Fibroblast of gingiva (primary cell): ENCODE measurements around the gene FARP1.
A peak's percentile ranks its signal among the peaks of the same experiment; 100 is the strongest.
"Not testable (repeated sequence)": the region's sequence is repeated elsewhere in the genome, so short reads cannot be mapped to it uniquely, and the experiment has no call there.

ENCODE experiments used
- DNase-seq: peaks from one replicate; pipeline ENCODE4 v3.0.0-alpha.2; 2011; ENCODE audit warnings: low read depth

Gene FARP1

DNA sequence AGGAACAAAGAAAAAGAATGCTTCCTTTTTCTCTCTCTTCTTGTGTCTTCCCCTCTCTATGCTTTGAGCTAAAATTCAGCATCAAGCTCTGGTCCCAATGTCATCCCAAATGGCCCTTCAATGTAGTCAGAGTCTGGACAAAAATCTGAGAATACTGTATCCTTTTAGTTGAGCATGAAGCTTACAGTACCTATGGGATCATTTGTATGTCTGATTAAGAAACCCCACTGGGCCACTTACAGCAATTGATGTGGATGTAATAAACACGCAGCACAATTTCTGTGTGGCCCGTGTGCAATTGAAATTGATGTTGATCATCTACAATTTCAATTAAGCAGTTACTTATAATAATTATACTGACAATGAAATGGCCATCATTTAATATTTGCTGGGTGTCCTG is 223.1 kb downstream of the FARP1 start:
- no peak for DNase-seq

DNA sequence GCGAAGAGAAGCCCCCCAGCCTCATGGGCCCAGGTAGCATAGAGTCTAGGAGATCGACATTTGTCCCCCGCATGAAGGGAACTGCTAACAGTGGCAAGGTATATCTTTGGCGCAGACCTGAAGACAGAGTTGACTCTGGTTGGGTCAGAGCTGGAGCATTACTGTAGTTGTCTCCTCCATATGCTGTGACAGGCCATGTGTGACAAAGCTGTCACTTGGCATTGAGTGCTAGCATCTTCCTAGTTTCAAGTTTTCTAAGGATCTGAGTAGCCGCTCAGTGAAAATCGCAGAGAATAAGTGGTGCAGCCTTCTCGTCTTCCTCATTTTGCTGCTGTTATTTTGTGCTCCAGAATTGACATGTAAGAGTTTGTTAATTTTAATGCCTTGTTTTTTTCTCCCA is 223.5 kb downstream of the FARP1 start:
- no peak for DNase-seq

DNA sequence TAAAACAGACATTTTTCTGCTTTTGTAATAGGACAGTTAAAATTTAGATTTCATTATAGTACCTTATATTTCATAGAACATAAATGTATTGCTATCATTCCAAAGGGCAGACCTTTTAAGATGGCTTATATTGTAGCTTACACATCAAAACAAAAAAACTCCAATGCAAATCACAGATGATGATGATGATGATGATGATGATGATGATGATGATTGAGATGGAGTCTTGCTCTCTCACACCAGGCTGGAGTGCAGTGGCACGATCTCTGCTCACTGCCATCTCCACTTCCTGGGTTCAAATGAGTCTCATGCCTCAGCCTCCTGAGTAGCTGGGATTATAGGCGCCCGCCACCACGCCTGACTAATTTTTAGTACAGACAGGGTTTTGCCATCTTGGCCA is 224.1 kb downstream of the FARP1 start:
- no peak for DNase-seq

DNA sequence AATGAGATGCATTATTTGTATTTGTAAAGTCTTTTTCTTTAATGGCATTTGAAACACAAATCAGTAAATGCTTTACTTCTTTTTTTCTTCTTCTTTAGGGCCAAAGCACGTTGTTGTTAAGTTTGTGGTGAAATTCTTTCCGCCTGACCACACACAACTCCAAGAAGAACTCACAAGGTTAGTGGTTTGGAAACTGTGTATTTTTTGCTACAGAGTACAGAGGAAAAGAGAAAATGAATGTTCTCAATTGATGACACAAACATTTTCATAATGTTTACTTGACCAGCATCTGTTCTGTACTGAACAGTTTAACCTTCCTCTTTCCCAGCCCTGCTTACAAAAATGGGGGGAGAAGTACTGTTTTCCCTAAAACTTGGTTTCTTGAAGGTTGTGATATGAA is 225.1 kb downstream of the FARP1 start:
- peak; percentile 70 for DNase-seq

DNA sequence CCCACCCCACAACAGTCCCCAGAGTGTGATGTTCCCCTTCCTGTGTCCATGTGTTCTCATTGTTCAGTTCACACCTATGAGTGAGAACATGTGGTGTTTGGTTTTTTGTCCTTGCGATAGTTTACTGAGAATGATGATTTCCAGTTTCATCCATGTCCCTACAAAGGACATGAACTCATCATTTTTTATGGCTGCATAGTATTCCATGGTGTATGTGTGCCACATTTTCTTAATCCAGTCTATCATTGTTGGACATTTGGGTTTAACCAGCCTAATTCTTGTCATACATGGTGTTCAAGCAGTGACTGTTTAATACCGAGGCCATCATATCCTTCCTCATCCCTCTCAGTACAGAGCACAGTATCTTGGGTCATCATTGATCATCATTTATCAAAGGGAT is 226.6 kb downstream of the FARP1 start:
- DNase-seq: not testable (repeated sequence)

DNA sequence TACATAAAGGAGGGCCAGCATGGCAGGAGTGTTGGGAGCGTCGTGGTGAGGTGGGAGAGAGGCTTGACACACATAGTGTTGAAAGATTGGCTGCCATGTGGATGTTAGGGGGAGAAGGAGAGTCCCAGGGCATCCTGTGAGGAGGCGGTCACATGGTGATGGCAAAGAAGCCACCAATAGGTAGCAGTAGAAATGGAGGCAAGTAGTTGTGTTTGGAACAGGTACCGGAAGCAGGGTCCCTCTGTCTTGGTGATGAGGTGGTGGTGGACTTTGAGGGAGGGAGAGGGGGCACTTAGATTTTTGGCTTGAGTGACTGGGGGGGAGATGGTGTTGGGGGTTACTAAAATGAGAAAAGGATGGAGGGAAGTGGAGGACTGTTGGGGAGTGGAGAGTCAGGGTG is 227.4 kb downstream of the FARP1 start:
- DNase-seq: no peak

DNA sequence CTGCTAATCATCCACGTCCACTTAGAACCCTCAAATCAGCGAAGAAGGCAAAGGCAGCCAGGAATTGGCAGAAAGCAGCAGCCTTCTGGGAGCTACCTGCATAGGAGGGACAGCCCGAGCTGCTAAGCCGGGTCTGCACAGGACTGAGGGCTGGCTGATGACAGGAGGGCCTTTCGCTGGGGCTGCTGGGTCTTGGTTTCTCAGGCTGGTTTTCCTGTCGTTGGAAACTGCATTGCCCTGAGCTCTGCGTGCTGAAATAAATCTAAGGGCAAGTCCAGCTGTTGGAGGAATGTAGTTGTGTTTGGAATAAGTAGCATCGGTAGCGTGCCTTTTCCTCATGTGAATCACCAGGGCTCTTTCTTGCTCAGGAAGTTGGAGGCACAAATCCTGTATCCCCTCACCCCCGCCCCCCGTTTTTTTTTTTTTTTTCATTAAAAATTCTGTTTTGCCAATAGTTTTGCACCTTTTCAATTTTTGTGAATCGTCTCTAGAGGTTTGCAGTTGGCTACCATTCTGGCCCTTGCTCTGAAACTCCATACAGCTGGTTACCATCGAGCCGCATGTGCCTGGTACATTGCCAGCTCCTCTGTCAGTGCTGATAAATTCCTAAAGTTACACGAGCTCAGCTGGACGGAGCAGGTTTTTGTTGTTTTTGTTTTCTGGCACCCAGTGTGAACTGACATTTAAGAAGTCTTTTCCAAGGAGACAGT is 228.1 kb downstream of the FARP1 start:
- peak; percentile 84 for DNase-seq

DNA sequence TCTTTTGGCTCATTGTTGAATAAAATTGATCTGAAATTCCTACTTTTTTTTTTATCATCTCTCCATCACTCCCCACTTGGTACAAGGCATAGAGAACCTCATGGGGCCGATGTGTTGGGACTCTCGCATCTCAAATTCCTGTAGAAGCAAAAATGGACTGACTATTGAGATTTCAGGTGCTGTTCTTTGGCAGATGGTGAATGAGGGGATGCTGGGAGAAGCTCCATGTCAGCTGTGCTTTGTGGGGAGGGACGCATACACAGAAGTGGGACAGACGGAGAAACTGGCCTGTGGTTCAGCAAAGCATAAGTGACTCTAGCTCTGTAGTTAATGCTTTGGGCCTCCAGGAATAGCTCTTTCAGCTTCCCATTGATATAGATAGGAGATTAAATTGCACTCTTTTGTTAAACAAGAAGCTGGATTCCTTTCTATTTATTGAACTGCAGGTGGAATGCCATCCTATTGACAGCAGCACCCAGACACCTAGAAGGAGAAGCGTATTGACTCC is 228.7 kb downstream of the FARP1 start:
- no peak for DNase-seq

DNA sequence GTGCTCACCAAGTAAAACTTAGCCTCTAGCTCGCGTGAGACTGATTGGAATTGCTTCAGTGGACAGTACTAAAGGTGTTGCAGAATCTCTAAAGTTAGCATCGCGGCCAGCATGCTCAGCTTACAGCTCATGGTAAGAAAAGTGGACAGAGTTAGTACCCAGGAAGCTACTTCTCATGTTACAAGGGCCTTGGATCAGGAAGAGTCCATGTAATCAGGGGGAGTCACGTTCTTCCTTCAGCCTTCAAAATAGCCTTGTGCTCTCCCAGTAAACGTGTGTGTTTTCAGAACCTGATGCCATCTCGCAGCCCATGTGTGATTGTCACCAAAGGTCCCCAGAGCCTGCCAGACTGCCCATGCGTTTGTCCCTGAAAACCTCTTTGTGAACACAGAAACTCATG is 230.0 kb downstream of the FARP1 start:
- peak; percentile 15 for DNase-seq

DNA sequence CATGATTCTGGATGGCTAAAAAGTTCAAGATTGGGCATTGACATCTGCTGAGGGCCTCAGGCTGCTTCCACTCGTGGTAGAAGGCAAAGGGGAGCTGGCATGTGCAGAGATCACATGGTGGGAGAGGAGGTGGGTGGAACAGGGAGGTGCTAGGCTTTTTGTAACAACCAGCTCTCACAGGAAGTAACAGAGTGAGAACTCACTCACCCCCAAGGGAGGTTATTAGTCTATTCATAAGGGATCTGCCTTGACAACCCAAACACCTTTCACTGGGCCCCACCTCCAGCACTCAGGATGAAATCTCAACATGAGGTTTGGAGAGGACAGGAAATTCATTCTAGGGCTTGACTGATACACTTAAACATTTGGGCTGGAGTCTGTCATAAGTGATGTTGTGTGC is 231.9 kb downstream of the FARP1 start:
- no peak for DNase-seq

DNA sequence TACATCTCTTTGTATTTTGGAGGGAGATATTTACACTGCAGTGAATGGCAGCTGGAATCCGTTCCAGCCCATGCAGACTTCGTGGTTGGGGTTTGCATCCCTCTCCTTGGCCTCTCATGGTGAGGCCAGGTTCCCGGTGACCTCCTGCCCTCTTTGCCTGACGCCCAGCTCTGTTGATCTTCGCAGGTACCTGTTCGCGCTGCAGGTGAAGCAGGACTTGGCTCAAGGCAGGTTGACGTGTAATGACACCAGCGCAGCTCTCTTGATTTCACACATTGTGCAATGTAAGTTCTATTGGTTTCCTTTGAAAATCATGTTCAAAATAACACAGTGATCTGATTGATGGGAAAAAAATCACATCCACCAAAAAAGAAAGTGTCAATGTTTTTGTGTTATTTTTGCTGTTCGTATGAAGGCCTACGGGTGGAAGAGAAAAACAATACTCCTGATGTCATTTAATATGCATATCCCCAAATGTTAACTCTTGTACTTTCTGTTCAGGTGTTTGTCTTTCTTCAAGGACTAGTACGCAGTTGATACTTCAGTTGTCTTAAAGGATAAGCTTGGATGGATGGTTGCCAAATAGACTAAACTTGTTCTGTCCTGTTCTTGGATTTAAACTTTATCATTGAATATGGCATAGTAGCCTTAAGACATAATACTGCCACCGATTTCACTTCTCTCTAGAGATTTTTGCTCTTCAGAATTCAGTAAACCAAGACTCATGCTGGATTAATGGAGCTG is 234.9 kb downstream of the FARP1 start:
- DNase-seq: no peak

DNA sequence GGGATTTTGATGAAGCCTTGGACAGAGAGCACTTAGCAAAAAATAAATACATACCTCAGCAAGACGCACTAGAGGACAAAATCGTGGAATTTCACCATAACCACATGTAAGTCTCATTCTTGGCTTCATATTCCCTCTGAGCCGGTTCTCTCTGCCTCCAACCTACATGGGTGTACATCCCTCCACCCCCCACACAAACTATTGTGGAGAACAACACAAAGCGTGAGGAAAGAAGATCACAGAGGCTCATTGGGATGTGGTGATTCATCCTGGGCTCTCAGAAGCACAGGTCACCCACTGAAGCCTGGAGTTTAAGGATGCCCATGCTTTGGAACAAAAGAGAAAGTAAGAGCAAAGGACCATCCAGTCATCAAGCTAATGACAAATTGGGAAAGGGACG is 241.8 kb downstream of the FARP1 start:
- DNase-seq: no peak

DNA sequence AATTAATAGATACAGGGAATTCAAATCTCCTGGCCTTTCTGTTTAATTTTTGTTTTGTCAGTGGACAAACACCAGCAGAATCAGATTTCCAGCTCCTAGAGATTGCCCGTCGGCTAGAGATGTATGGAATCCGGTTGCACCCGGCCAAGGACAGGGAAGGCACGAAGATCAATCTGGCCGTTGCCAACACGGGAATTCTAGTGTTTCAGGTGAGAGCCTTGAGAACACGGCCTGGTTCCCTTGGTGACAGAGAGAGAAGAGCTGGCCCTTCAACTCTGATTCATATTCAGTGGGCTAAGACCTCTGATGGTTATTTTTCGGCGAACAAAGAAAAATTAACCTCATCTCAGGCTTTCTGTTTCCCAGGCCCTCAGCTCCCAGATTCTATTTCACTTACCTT is 242.7 kb downstream of the FARP1 start:
- DNase-seq: no peak

DNA sequence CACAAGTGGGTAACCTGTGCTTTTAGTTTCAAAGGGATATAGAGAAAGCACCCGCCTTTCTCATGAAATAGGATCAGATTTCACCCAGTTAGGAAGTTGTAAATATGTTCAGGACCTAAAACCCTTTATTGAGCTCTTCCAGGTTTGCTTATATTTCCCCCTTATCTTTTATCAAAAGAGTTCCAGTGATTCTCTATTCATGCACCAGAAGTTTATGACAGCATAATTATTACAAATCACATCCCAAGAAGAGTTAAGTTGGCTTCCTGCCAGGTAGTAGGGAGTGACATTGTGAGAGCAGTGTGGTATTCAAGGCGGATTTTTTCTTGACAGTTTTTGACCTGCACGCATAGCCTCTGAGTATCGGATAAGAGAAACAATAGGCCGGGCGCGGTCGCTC is 243.7 kb downstream of the FARP1 start:
- no peak for DNase-seq

DNA sequence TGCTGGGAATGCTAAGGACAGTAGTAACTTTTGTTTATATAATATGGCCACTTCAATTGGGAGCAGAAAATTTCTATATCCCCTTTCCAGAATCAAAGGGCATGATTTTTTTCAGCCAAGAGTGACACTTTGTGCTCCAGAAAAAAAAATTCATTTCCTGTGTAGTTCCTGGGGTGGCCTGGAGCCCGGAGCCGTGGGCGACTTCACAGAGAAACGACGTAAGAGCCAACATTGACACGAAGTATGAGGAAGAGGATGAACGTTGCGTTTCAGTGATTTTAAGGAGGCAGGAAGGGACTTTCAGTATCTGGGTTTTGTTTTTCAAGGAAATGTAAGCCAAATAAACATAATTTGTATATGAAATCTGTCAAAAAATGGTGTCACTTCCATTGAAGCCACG is 246.4 kb downstream of the FARP1 start:
- DNase-seq: no peak

DNA sequence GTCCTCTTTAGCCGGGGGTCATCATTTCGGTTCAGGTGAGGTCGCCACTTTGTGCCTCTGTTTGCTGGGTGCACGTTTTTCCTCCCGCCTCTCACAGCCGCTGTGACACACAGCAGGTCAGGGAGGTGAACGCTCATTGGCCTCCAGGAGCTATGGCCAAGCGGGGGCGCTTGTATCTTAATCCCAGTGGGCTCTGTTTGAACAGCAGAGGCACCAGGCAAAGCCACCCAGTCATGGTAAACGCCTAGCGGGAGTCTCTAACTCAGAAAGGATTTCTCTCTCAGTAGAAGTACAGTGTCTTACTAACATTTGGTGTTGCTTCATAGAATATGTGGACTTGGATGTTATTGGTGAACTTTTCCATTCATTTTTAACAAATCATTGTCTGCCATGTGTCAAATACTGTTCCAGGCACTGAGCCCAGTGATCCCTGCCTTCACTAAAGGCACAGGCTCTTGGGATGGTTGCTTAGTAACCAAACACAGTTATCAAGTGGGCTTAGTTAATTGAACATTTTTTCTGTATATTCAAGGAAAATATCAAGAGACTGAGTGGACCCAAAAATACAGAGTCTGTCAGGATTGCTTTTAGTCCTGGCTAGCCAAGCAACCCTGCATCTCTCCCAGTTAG is 247.3 kb downstream of the FARP1 start:
- DNase-seq: peak; percentile 61

DNA sequence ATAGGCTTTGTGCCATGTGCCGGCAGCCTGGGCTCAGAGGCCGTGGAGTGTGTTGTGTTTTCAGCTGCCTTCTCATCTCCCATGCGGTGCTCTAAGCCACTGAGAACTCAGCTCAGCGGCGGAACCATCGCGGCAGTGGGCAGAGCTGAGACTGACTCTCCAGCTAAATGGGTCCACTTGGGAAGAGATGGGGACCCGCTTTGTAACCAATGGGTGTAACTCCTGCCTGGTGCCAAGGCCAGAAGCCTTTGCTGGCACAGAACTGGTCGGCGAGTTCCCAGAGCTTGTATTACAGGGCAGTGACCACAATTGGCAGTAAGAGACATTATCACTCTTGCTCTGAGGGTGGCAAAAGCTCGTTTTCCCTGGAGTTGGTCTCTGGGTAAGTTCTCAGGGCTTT is 251.0 kb downstream of the FARP1 start:
- peak; percentile 45 for DNase-seq

DNA sequence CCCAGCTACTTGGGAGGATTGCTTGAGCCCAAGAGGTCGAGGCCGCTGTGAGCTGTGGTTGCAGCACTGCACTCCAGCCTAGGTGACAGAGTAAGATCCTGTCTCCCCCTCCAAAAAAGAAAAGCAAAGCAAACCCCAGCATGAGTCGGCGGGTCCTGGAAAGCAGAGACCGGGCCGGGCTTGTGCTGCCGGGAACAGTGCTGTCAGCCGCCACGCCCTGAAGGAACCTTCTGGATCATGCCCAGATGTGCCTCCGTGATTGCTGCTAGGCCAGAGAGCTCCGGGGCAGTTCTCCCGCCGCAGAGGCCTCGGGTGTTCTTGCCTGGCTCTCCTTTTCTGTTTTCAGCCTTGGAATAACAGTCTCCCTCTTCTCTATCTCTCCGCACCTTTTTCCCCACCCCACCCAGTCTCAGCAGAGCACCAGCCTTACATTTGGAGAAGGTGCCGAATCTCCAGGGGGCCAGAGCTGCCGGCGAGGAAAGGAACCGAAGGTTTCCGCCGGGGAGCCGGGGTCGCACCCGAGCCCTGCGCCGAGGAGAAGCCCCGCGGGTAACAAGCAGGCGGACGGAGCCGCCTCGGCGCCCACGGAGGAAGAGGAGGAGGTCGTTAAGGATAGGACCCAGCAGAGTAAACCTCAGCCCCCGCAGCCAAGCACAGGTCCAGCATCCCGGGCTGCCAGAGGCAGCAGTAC is 252.1 kb downstream of the FARP1 start:
- DNase-seq: no peak

DNA sequence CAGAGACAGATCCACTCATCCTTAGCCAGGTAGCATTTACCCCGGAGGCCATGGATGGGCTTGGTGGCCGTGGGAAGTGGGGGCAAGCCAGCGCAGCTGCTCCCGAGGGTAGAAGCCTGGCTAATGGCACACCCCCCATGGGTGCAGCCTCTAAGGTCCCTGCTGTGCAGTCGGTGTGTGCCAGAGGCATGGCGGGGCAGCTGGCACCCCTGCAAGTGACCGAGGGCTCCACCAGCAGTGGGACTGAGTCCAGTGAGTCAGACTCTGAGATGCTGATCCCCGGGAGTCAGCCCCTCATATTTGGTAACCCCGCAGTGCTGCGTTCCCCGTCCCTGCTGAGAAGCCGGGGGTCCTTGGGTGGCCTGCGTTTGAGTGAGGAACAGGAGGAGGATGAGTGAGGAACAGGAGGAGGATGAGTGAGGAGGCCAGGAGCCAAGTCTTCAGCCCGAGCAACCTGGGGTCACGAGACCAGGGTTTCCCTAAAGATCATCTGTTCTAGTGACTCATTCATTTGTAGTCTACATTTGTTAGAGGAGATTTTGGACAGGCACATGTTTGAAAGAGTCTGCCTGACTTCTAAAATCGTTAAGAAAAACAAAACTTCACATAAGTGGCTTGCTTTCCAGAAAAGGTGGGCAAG is 253.3 kb downstream of the FARP1 start:
- DNase-seq: no peak

DNA sequence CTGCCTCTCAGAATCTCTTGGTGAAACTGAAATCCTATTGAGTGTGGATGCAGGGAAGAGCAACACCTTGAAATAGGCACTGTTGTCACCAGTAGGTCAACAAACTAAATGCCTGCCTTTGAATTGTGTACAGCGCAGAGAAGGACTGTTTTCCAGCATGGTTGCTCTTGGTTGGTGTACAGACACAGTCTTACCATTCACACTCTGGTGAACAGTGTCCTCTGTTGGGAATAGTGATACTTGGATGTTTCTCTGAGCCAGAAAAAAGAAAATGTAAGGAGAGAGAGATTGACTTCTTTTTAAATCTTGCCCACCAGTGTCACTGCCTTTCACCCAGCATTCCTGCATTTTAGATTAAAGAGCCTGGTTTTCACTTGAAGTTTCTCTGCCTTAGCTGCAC is 254.3 kb downstream of the FARP1 start:
- DNase-seq: peak; percentile 18

DNA sequence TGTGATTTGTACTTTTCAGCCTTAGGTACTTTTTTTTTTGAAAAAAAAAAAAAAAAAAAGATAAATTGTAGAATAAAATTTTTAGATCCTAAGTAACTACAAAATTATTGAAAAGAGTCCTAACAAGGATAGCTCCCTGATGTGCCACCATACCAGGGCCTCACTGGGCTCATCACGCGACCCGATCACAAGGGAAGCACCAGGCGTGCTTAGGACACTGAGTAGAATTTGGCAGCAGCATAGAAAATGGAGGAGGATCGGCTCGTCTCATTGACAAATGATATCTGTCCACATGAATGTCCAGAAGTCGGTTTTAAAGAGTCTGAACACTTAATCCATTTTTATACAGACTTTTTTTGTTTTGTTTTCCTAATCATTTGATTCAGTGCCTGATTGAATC is 255.0 kb downstream of the FARP1 start:
- no peak for DNase-seq

DNA sequence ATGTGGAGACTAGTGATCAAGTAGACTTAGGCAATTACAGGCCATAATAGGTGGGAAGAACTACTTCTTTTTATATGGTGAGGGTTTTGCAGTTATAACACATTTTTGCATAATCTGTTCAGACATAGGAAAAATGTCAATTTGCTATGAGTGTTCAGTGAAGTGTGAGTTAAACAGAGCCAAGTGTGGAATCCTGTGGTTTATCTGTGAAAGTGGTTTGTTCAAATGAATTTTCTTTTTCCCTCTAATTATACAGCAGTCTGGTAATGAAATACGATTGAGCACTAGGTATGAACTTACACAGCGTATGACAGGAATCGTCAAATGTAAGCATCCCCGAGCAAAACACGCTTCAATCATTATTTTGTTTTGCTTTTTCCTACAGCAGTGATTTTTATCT is 255.7 kb downstream of the FARP1 start:
- DNase-seq: no peak
